HEK293 (cell line): Measurements from ENCODE around the gene CSNK2A2.

Experiments
- BCL11B ChIP-seq: fragments of 450-650 bp; formaldehyde crosslinking; IDR thresholded peaks from 2 replicates; pipeline ENCODE4 v1.5.1; 2016; ENCODE audit warnings: low read depth, missing biosample characterization, missing genetic modification characterization
- GLIS2 ChIP-seq: fragments of 450-650 bp; formaldehyde crosslinking; IDR thresholded peaks from 2 replicates; pipeline ENCODE4 v1.5.1; 2016; ENCODE audit warnings: missing biosample characterization, missing genetic modification characterization
- HIC1 ChIP-seq: fragments of 450-650 bp; formaldehyde crosslinking; IDR thresholded peaks from 2 replicates; pipeline ENCODE4 v1.5.1; 2016; ENCODE audit warnings: missing biosample characterization, missing genetic modification characterization
- HOXA7 ChIP-seq: sonication (generic); formaldehyde crosslinking; IDR thresholded peaks from 2 replicates; pipeline ENCODE4 v1.8.1; 2022; ENCODE audit warnings: missing genetic modification reagents, borderline replicate concordance
- KLF9 ChIP-seq: fragments of 450-650 bp; formaldehyde crosslinking; IDR thresholded peaks from 2 replicates; pipeline ENCODE4 v1.5.1; 2016; ENCODE audit warnings: missing biosample characterization, missing genetic modification characterization, low read depth
- PRDM10 ChIP-seq: fragments of 450-650 bp; formaldehyde crosslinking; IDR thresholded peaks from 2 replicates; pipeline ENCODE4 v1.5.1; 2016; ENCODE audit warnings: missing biosample characterization, missing genetic modification characterization
- ZNF175 ChIP-seq: fragments of 450-650 bp; formaldehyde crosslinking; IDR thresholded peaks from 2 replicates; pipeline ENCODE4 v1.5.1; 2016; ENCODE audit warnings: missing biosample characterization, missing genetic modification characterization
- ZNF19 ChIP-seq: fragments of 450-650 bp; formaldehyde crosslinking; IDR thresholded peaks from 2 replicates; pipeline ENCODE4; 2016; ENCODE audit warnings: missing biosample characterization, missing genetic modification characterization, low read depth
- ZNF324 ChIP-seq: fragments of 450-650 bp; formaldehyde crosslinking; IDR thresholded peaks from 2 replicates; pipeline ENCODE4 v1.5.1; 2016; ENCODE audit warnings: missing biosample characterization, missing genetic modification characterization
- ZNF544 ChIP-seq: fragments of 450-650 bp; formaldehyde crosslinking; IDR thresholded peaks from 2 replicates; pipeline ENCODE4 v1.5.0; 2017; ENCODE audit warnings: missing biosample characterization, missing genetic modification characterization
- ZNF600 ChIP-seq: fragments of 450-650 bp; formaldehyde crosslinking; IDR thresholded peaks from 2 replicates; pipeline ENCODE4 v1.5.1; 2016; ENCODE audit warnings: missing biosample characterization, missing genetic modification characterization
- ZNF639 ChIP-seq: fragments of 450-650 bp; formaldehyde crosslinking; IDR thresholded peaks from 2 replicates; pipeline ENCODE4 v1.5.1; 2016; ENCODE audit warnings: missing biosample characterization, missing genetic modification characterization
- ZNF658 ChIP-seq: fragments of 450-650 bp; formaldehyde crosslinking; IDR thresholded peaks from 2 replicates; pipeline ENCODE4; 2016; ENCODE audit warnings: missing biosample characterization, missing genetic modification characterization
- ZNF704 ChIP-seq: fragments of 450-650 bp; formaldehyde crosslinking; IDR thresholded peaks from 2 replicates; pipeline ENCODE4 v1.5.1; 2016; ENCODE audit warnings: missing biosample characterization, missing genetic modification characterization
- TF ChIP-seq, protein P1 (sequence below): fragments of 450-650 bp; formaldehyde crosslinking; IDR thresholded peaks from 2 replicates; pipeline ENCODE4 v1.5.1; 2016; ENCODE audit warnings: missing biosample characterization, missing genetic modification characterization
- TF ChIP-seq, protein P2 (sequence below): fragments of 450-650 bp; formaldehyde crosslinking; IDR thresholded peaks from 2 replicates; pipeline ENCODE4 v1.5.1; 2016; ENCODE audit warnings: missing biosample characterization, missing genetic modification characterization
- TF ChIP-seq, protein P3 (sequence below): fragments of 450-650 bp; formaldehyde crosslinking; IDR thresholded peaks from 2 replicates; pipeline ENCODE4 v1.5.1; 2016; ENCODE audit warnings: missing biosample characterization, missing genetic modification characterization
- TF ChIP-seq, protein P4 (sequence below): fragments of 450-650 bp; formaldehyde crosslinking; IDR thresholded peaks from 2 replicates; pipeline ENCODE4 v1.5.1; 2016; ENCODE audit warnings: missing biosample characterization, missing genetic modification characterization
- TF ChIP-seq, protein P5 (sequence below): fragments of 450-650 bp; formaldehyde crosslinking; IDR thresholded peaks from 2 replicates; pipeline ENCODE4 v1.5.1; 2016; ENCODE audit warnings: missing biosample characterization, missing genetic modification characterization, low read depth

The CSNK2A2 gene

DNA sequence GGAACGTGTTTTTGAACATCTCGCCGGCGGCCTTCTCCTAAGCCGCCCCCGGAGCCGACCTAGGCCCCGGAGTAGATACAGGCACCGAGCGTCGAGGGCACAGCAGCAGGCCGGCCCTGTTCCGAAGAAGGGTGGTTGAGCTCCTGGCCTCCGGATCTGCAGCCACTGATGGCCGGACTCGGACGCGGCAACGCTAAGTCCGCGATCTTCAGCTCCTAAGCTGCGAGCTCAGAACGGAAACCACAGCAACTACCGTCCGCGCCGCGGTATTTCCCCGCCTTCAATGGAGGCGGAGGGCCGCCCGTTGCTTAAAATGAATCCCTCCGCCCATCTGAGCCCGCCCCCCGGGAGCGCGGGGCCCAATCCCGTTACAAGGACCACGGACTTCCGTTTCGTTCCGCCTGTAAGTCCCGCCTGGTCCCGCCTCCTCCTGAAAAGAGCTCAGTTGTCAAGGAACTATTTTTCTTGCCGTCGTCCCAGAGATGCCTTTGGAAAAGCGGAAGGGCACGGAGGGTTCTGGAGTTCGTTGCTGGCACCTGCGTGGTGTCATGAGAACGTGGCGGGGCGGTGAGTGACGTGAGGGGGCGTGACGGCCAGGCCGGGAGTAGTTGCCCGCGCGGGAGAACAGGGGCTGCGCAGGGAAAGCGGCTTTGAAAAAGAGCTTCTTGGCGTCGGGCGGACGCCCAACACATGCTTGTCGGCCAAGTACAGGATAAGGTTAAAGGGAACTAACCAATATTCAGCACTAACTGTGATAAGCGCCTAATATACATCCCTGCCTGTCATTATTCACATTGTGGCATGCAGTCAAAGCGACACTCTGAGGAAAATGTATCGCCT lies 68.6 kb downstream of the CSNK2A2 start, which contains the start of gene CFAP20 (continued):
- TF ChIP-seq, protein P1, sequence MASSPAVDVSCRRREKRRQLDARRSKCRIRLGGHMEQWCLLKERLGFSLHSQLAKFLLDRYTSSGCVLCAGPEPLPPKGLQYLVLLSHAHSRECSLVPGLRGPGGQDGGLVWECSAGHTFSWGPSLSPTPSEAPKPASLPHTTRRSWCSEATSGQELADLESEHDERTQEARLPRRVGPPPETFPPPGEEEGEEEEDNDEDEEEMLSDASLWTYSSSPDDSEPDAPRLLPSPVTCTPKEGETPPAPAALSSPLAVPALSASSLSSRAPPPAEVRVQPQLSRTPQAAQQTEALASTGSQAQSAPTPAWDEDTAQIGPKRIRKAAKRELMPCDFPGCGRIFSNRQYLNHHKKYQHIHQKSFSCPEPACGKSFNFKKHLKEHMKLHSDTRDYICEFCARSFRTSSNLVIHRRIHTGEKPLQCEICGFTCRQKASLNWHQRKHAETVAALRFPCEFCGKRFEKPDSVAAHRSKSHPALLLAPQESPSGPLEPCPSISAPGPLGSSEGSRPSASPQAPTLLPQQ = peak; percentile 94
- TF ChIP-seq PRDM10 (tag by site-specific recombination) = peak; percentile 68
- peak; percentile 62 for TF ChIP-seq GLIS2
- TF ChIP-seq HOXA7 (CRISPR knock-in tag) = no peak
- no peak; the same call in 1 of the 2 replicates for TF ChIP-seq ZNF19 (tag by site-specific recombination)
- 0 out of 2 replicates have a peak, but pooled peaks have one; percentile 85 for TF ChIP-seq ZNF324 (tag by site-specific recombination)
- TF ChIP-seq ZNF639 (tag by site-specific recombination) = peak; percentile 91
- TF ChIP-seq ZNF175 (tag by site-specific recombination) = no peak
- TF ChIP-seq, protein P2, sequence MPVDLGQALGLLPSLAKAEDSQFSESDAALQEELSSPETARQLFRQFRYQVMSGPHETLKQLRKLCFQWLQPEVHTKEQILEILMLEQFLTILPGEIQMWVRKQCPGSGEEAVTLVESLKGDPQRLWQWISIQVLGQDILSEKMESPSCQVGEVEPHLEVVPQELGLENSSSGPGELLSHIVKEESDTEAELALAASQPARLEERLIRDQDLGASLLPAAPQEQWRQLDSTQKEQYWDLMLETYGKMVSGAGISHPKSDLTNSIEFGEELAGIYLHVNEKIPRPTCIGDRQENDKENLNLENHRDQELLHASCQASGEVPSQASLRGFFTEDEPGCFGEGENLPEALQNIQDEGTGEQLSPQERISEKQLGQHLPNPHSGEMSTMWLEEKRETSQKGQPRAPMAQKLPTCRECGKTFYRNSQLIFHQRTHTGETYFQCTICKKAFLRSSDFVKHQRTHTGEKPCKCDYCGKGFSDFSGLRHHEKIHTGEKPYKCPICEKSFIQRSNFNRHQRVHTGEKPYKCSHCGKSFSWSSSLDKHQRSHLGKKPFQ (tag by site-specific recombination) = peak; percentile 35; the same call in 1 of the 2 replicates
- TF ChIP-seq, protein P3, sequence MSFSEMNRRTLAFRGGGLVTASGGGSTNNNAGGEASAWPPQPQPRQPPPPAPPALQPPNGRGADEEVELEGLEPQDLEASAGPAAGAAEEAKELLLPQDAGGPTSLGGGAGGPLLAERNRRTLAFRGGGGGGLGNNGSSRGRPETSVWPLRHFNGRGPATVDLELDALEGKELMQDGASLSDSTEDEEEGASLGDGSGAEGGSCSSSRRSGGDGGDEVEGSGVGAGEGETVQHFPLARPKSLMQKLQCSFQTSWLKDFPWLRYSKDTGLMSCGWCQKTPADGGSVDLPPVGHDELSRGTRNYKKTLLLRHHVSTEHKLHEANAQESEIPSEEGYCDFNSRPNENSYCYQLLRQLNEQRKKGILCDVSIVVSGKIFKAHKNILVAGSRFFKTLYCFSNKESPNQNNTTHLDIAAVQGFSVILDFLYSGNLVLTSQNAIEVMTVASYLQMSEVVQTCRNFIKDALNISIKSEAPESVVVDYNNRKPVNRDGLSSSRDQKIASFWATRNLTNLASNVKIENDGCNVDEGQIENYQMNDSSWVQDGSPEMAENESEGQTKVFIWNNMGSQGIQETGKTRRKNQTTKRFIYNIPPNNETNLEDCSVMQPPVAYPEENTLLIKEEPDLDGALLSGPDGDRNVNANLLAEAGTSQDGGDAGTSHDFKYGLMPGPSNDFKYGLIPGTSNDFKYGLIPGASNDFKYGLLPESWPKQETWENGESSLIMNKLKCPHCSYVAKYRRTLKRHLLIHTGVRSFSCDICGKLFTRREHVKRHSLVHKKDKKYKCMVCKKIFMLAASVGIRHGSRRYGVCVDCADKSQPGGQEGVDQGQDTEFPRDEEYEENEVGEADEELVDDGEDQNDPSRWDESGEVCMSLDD (tag by site-specific recombination) = no peak
- no peak for TF ChIP-seq ZNF544 (tag by site-specific recombination)
- TF ChIP-seq HIC1 (tag by site-specific recombination) = peak; percentile 97
- TF ChIP-seq, protein P4, sequence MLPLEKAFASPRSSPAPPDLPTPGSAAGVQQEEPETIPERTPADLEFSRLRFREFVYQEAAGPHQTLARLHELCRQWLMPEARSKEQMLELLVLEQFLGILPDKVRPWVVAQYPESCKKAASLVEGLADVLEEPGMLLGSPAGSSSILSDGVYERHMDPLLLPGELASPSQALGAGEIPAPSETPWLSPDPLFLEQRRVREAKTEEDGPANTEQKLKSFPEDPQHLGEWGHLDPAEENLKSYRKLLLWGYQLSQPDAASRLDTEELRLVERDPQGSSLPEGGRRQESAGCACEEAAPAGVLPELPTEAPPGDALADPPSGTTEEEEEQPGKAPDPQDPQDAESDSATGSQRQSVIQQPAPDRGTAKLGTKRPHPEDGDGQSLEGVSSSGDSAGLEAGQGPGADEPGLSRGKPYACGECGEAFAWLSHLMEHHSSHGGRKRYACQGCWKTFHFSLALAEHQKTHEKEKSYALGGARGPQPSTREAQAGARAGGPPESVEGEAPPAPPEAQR (tag by site-specific recombination) = peak; percentile 86
- no peak for TF ChIP-seq ZNF658
- peak; percentile 99 for TF ChIP-seq KLF9
- TF ChIP-seq, protein P5, sequence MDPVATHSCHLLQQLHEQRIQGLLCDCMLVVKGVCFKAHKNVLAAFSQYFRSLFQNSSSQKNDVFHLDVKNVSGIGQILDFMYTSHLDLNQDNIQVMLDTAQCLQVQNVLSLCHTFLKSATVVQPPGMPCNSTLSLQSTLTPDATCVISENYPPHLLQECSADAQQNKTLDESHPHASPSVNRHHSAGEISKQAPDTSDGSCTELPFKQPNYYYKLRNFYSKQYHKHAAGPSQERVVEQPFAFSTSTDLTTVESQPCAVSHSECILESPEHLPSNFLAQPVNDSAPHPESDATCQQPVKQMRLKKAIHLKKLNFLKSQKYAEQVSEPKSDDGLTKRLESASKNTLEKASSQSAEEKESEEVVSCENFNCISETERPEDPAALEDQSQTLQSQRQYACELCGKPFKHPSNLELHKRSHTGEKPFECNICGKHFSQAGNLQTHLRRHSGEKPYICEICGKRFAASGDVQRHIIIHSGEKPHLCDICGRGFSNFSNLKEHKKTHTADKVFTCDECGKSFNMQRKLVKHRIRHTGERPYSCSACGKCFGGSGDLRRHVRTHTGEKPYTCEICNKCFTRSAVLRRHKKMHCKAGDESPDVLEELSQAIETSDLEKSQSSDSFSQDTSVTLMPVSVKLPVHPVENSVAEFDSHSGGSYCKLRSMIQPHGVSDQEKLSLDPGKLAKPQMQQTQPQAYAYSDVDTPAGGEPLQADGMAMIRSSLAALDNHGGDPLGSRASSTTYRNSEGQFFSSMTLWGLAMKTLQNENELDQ (tag by site-specific recombination) = no peak
- TF ChIP-seq BCL11B (tag by site-specific recombination) = no peak
- TF ChIP-seq ZNF600 (tag by site-specific recombination) = peak; percentile 54; the same call in 1 of the 2 replicates
- no peak for TF ChIP-seq ZNF704
